Uterus (tissue), 2 donors: Measurements from ENCODE around the gene TAGLN3.

Experiments used
- POLR2A ChIP-seq, 2 donors: fragments of 450-650 bp; IDR thresholded peaks; one replicate each; pipeline ENCODE4 v1.6.1; 2016; ENCODE audit warnings: antibody characterized with exemption in 2 of 2, mild to moderate bottlenecking in 1 of 2, moderate library complexity in 1 of 2
- TF ChIP-seq, protein P1 (sequence below), 4 experiments: fragments of 200-600 bp in 2 of 4; fragments of 450-650 bp in 2 of 4; sonication (generic) in 2 of 4; IDR thresholded peaks; one replicate each; pipeline ENCODE4 v1.5.1; 2016 to 2019; ENCODE audit warnings: antibody characterized with exemption in 4 of 4, mild to moderate bottlenecking in 2 of 4, moderate library complexity in 1 of 4

DNA sequence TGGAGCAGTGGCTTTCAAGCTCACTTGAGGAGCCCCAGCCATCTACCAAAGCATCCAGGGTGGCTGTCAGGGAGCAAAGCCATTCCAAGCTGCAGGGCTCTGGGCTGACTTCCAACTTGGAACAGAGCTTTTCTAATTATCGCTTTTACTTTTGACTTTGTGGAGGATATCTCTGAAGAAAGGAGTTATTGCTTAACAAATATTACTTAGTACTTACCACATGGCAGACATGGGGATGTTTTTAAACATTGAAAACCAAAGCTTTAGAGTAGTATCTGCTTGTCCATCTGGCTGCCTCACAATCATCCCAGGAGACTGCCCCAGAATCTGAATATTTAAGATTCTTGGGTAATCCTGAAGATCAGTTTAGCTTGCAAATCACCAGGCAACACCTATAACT is 8.9 kb downstream of the TAGLN3 start:
- TF ChIP-seq, protein P1, sequence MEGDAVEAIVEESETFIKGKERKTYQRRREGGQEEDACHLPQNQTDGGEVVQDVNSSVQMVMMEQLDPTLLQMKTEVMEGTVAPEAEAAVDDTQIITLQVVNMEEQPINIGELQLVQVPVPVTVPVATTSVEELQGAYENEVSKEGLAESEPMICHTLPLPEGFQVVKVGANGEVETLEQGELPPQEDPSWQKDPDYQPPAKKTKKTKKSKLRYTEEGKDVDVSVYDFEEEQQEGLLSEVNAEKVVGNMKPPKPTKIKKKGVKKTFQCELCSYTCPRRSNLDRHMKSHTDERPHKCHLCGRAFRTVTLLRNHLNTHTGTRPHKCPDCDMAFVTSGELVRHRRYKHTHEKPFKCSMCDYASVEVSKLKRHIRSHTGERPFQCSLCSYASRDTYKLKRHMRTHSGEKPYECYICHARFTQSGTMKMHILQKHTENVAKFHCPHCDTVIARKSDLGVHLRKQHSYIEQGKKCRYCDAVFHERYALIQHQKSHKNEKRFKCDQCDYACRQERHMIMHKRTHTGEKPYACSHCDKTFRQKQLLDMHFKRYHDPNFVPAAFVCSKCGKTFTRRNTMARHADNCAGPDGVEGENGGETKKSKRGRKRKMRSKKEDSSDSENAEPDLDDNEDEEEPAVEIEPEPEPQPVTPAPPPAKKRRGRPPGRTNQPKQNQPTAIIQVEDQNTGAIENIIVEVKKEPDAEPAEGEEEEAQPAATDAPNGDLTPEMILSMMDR (IDR thresholded peaks at IDR 0.05), result no peak
- TF ChIP-seq POLR2A (IDR thresholded peaks at IDR 0.05), result no peak
